GM21526 (cell line): ENCODE measurements around the gene LRRC45.
A peak's percentile ranks its signal among the peaks of the same experiment; 100 is the strongest.
"Not testable (repeated sequence)": the region's sequence is repeated elsewhere in the genome, so short reads cannot be mapped to it uniquely, and the experiment has no call there.

Experiments
- ATAC-seq: cut with Tn5 transposase; IDR thresholded peaks from one replicate; pipeline ENCODE4 v1.9.1; 2021; ENCODE audit warnings: moderate library complexity; ENCODE audit not compliant: unreplicated experiment, low FRiP score

The LRRC45 gene

DNA sequence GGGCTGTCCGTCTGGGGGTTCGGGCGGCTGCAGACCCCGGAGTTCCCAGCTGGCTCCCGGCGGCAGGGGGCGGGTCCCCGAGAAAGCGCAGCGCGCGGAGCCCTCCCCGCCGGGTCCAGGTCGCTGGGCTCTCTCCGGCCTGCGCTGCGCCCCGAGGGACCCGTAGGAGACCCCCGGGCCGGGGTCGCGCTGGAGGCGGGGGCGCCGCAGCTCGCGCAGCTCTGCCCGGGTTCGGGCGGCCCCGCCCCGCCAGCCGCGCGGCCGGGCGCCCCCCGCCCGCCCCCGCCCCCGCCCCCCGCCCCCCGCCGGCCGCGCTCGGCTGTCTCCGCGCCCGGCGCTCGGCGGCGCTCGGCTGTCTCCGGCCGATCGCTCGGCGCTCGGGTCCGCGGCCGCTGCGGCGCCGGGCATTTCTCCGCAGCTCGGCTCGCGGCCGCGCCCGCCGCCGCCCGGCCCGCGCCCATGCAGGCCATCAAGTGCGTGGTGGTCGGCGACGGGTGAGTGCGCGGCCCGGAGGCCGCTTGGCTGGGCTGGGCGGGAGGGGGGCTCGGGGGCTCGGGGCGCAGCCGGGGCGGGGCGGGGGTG lies 8.3 kb downstream of the LRRC45 start, which contains the start of gene RAC3:
Gene RAC3, plus strand, starts transcription at position 376 of the 582 bp plus-strand sequence. Its CDS starts 84 bp downstream, at position 460.
- no peak for ATAC-seq

DNA sequence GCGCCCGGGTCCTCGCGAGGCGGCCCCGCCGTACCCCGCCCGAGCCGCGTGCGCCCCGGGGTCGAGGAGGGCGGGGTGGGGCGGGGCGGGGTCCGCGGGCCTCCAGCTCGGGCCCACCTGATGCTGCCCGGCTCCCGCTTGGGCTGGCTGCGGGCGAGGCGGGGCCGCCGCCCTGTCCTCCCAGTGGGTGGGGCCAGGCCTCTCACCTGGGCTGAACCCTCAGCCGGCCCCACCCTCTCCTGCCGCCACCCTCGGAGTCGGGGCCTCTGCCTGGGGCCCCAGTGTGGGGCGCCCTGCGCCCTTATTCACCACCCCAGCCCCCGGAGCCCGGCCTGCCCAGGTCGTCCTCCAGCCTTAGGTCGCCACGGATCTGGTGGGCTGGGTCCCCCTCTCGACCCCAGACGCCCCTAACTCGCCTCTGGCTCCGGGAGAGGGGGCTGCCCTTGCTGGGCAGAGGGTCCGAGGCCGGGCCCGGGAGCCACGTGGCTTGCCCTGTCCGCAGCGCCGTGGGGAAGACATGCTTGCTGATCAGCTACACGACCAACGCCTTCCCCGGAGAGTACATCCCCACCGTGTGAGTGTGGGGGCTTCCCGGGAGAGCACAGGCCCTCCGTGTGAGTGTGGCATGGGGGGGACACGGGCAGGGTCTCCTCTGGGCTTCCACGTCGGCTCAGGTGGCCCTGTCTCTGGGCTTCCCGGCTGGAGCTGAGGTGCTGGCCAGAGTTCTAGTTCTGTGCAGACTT lies 9.0 kb downstream of the LRRC45 start:
- no peak for ATAC-seq

DNA sequence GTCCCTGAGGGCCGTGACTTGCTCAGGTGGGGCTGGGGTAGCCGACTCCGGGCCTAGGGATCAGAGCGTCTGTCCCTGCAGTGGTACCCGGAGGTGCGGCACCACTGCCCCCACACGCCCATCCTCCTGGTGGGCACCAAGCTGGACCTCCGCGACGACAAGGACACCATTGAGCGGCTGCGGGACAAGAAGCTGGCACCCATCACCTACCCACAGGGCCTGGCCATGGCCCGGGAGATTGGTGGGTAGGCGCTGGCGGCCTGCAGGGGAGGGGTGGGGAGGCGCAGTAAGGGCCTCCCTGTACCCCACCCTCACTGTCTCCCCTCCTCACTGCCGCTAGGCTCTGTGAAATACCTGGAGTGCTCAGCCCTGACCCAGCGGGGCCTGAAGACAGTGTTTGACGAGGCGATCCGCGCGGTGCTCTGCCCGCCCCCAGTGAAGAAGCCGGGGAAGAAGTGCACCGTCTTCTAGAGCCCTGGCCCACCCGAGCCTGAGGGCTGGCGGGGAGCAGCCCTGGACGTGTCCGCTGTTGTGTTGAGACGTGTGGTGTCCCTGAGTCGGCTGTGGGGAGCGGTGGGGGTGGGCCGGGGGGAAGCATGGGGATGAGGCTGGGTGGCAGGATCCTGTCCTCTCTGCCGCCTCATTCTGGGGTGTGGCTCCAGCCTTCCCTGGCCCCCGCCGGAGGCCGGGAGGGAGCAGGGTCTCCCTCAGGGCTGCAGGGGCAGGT lies 10.4 kb downstream of the LRRC45 start:
- ATAC-seq = no peak

DNA sequence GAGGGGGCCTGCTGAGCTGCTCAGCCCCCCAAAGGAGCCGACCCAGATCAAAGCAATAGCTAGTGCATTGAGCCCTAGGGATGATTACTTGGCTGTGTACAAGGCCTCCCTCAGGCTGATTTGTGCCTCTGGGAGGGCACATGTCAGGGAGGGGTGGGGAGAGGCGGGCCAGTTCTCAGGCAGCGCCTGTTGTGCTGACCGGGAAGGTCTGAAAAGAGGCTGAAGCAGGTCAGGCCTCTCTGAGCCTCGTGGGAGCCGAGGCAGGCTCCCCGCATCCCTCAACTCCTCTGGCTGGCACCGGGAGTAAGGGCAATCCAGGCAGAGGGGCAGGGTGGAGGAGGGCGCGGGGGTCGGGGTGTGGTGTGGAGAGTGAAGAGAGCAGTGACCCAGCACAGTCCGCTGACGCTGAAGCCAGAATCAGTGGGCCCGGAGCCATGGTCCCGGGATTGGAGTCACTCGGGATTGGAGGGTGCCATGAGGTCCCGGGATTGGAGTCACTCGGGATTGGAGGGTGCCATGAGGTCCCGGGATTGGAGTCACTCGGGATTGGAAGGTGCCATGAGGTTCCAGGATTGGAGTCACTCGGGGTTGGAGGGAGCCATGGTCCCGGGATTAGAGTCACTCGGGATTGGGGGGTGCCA lies 11.4 kb downstream of the LRRC45 start:
- ATAC-seq = no peak

DNA sequence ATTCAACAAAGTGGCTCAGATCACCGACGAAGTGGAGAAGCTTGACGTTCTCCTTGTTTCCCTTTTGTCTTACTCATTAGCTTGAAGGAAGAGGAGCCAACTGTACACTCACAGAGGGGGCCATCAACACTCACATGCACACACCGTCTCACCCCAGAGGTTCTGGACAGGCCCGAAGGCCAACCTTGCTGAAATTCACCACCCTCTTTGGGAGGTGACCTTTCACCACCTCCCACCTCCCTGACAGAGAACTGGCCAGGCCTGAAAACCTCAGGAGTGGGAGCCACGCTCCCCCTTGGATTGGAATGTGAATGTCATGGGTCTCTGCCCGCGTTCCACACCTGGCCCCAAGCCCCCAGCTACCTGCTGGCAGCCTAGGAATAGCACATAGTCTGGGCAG lies 12.4 kb downstream of the LRRC45 start:
- no peak for ATAC-seq

DNA sequence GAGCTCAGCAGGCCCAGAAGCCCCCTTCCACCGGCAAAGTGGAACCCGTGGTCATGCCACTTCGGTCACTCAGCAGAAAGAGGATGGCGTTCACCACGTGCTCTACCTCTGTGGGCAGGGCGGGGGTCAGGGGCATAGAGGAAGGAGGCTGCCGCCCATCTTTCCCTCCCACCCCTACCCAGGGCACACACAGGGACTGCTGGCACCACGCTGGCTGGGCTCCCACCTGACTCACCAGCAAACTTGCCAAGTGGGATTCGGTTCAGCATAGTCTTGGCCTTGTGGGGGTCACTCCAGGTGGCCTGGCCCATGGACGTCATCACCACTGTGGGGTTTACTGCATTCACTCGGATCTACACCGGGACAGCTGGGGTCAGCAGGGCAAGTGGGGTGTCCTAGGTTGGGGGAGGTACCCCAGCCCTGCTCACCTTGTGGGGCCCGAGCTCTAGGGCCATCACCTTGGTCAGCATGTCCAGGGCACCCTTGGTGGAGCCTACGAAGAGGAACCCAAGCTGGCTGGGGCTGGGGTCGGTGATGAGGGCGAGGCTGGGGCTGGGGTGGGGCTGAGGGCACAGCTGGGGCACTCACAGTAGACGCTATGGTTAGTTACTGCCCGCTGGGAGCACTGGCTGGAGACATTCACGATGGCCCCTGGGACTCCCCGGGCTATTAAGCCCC lies 13.0 kb downstream of the LRRC45 start:
- ATAC-seq = no peak

DNA sequence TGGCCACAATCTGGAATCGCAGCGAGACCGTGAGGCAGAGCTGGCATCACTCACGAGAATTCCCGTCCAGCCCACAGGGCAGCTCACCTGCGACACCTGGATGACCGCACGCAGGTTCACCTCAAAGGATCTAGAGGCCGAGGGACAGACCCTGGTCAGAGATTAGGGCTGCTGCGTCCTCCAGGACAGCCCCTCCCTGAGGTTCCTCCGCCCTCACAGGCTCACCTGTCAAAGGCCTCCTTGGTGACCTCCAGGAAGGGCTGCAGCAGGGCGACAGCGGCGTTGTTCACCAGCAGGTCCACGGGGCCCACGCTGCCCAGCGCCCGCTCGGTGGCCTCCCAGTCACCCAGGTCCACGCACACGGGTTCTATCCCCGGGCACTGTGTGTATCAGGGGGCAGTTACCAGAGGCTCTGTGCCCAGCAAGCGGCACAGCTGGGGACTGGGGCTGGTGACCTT lies 13.6 kb downstream of the LRRC45 start:
- ATAC-seq = no peak

DNA sequence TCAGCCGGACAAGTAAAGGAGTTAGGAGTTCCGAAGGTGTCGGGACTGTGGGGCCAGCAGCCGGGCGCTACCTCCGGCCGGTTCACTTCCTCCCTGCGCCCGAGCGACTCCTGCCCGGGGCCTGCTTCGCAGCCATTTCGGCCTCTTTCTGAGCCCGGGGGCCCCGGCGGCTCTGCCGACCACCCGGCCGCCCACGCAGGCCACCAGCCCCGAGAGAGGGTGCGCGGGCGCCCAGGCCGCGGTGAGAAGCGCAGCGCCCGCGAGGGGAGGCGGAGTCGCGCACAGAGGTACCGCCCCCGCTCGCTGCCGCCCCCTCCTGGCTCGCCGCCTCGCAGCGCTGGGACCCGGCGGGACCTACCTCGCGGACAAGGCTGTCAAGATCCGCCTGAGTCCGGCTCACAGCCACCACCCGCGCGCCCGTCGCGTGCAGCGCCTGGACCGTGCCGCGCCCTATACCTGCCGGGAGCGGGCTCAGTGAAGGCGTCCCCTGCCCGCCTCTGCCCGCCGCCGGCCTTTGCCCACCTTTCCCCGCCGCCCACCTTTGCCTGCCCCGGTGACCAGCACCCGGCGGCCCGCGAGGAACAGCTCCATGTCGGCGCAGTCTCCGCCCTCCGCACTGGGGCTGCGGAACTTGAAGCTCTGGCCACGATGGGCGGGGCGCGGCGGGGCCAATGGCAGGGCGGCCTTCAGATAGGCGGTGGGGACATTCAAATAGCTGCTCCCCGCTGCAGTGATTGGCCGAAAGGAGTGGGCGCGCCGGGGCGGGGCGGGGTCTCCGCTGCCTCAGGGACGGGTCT lies 14.2 kb downstream of the LRRC45 start, which contains the start of gene DCXR:
Gene DCXR, minus strand, starts transcription at position 606 of the 797 bp plus-strand sequence. Its CDS starts 15 bp downstream, at position 591.
- ATAC-seq = peak; percentile 79

DNA sequence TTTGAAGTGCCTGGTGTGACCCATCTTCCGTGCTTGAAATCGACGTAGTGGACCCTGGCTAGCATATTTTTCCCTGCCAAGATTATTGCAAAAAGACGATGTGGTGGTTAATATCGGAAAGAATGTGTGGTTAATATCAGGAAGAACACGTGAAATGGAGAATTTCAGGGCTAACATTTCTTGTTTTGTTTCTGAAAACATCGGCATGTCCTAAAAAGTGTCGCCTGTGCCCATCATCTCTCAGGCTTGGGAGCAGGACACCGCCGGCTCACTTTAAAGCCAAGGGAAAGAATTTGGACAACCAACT lies 14.7 kb downstream of the LRRC45 start:
- no peak for ATAC-seq

DNA sequence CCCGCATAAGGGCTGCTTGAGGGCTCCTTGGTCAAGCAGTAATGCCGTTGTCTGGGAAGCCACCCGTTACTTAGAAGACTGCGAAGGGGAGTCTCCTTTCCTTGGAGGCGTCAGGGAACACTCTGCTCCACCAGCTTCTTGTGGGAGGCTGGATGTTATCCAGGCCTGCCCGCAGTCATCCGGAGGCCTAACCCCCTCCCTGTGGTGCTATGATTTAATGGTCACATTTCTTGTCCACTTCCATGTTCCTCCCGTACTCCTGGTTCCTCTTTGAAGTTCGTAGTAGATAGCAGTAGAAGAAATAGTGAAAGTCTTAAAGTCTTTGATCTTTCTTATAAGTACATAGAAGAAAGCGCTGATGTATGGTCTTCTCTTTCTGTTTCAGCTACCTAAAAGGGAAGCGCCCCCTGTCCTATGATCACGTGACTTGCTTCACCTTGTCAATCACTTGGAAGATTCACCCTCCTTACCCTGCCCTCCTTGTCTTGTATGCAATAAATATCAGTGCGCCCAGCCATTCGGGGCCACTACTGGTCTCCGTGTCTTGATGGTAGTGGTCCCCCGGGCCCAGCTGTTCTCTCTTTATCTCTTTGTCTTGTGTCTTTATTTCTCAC lies 15.8 kb downstream of the LRRC45 start:
- ATAC-seq = not testable (repeated sequence)

DNA sequence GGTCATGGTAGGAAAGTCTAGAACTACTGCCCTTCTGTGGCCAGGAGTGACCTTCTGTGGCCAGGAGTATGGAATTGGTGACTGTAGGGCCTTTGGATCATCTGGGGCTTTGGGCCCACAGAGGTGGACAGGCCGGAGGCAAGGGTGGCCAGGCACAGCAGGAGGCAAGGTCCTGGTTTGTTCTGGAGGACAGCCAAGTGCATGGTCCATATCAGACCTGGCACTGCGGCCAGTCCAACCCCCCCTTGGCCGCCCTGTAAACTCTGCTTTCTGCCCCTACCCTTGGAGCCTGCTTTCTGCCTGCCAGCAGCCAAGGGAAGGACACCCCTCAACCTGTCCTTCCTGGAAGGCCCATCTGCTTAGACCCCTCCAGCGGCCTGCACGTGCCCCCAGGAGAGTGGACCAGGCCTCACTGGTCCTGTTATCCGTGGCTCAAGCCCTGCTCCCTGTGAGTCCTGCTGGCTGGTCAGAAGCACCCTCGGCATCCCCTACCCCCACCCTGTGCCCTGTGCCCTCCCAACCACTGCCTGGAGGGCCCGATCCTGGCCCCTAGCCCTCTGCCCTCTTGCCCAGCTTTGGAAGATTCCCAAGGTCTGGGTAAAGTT lies 16.7 kb downstream of the LRRC45 start:
- ATAC-seq = no peak

DNA sequence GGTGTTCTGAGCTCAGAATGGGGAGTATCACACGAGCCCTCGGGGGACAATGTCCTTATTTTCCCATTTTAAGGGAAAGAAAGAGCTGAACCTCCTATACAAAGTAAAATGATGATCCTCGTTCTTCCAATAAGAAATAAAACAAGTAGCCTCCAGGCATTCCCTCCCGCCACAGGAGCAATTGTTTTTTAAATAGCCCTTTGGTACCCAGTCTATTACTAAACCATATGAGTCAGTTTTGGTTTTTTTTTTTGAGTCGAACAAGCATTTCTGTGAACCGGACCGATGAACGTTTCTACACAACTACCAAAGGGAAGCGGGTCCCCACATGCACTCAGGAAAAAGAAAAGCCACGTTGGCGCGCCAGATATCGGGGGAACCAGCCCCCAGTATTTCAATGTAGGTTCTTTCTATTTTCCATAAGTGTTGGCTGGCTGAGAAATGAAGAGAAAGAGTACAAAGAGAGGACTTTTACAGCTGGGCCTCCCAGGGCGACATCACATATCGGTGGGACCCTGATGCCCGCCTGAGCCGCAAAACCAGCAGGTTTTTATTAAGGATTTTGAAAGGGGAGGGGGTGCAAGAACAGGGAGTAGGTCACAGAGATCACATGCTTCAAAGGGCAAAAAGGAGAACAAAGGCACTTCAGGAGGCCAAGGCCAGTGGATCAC lies 18.2 kb downstream of the LRRC45 start:
- no peak for ATAC-seq

DNA sequence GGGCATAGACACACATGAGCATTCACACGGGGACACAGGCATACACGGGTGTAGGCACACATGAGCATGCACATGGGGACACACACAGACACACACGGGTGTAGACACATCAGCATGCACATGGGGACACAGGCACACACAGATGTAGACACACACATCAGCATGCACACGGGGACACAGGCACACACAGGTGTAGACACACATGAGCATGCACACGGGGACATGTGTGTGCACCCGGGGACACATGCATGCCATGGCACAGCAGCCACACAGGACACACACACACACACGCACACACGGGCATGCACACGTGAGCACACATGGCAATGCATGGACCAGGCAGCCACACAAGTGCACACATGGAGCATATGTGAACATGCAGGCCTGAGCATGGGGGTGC lies 19.5 kb downstream of the LRRC45 start:
- no peak for ATAC-seq

DNA sequence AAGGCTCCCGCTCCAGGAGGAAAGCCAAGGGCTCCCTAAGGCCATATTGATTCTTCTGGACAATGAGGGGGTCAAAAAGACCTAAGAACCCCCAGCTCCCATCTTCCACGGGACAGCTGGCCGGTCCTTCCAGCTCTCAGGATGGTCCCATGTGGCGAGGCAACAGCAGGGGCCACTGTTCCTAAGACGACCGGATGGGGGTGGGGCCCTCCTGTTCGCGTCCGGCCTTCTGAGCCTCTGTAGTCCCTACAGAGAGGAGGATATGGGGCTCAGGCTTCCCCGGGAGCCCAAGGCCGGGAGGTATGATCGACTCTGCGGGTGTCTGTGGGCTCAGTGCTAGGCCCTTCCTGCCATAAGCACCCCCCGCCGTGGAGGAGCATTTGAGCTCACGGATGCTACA lies 20.4 kb downstream of the LRRC45 start:
- ATAC-seq = no peak

DNA sequence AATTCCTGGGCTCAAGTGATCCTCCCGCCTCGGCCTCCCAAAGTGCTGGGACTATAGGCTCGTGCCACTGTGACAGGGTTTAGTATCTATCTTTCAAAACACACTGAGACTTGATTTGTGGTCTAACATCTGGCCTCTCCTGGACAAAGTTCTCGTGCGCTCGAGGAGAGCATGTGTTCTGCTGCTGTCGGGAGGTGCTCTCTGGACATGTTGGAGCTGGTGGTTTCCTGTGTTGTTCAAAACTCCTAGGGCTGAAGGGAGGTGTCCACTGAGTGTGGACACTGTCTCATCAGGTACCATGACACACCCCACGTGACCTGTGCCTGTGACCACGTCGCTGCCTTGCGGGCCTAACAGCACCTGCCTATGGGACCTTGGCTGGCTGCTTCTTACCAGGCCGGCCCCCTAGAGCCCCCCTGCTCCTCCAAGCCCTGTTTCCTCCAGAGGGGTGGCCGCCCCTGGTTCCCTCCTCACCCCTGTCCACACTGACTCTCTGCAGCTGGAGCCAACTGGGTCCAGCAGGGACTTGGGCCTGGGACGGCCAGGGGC lies 22.9 kb downstream of the LRRC45 start:
- no peak for ATAC-seq

DNA sequence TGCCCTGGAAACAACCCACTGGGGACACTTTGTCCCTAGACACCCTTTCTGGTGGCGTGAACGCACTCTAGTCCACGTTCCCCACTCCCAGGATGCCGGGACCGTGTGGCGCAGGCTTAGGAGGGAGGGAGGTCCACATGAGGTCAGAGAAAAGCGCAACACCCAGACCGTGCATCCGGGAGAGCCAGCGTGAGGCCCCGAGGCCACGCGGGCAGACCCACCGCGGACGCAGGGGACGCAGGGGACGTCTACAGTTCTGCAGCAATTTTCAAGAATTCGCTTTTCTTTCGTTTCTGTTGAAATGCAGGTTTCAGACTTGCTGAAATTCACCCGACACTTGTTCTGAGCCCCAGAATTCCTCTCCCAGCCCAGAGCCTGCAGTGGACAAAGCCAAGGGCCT lies 23.8 kb downstream of the LRRC45 start:
- ATAC-seq = no peak

DNA sequence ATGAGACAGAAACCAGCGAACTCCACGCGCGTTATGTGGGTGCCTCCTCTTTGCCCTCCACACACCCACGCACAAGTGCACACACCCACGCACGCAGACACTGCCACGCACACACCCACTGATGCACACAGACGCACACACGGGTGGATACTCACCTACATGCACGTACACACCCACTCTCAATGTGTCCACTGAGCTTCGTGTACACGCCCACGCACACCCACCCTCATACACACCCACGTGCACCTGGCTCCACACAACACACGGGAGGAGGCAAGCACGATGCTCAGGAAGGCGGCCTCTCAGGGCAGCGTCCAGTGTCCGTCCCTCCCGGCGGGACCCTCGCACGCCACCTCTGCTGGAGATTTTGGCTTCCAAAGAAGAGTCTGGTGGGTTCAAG lies 24.3 kb downstream of the LRRC45 start:
- no peak for ATAC-seq

DNA sequence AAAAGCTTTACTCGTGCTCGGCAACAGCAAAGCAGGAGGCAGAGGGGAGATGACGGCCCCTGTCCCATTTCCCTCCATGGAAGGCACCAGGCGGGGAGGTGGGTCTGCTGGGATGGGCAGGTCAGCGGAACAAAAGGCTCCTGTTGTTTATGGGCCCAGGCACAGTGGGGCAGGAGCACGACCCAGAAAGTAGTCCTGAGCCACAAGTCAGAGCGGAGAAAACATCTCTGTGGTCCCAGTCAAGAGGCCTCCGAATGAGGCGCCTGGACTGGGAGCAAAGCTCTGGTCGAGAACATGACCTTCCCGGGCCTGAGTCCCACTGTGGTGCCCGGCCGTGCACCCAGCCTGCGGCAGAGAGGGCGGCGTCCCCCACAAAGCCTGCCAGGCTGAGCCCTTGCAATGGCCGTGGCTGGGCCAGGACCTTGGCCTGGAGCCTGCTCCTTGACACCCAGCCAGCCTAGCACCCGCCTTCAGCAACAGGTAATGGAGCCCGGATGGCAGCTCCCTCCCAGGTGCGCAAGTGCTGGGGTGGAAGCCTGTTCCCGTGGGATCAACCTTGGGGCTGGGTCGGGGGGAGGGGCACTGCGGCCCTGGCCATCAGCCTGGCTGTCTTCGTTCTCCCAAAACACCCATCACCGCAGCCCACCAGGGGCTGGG lies 24.9 kb downstream of the LRRC45 start:
- ATAC-seq = no peak
